Prostate gland (tissue), 2 donors: ENCODE data around the gene ANO10.

Experiments
- CTCF ChIP-seq, 4 experiments: fragments of 200-600 bp in 2 of 4; fragments of 450-650 bp in 2 of 4; sonication (generic) in 2 of 4; IDR thresholded peaks; 1 replicate in 3 of 4; 2 replicates in 1 of 4; pipeline ENCODE4 v1.5.1; 2016 to 2019; ENCODE audit warnings: antibody characterized with exemption in 4 of 4, mild to moderate bottlenecking in 2 of 4, moderate library complexity in 2 of 4
- POLR2AphosphoS5 ChIP-seq: sonication (generic); formaldehyde crosslinking; IDR thresholded peaks from one replicate; pipeline ENCODE4 v1.6.1; 2017; ENCODE audit warnings: antibody characterized with exemption

- no peak for TF ChIP-seq CTCF (IDR thresholded peaks at IDR 0.05)
- no peak for TF ChIP-seq POLR2AphosphoS5
Measured at GRCh38 chr3:43348852-43349574, 272.8 kb downstream of the ANO10 start.
